NCI-H2171 treated with DMSO at 0.1 percent for 48 hours (cell line): Measurements from ENCODE around the gene ERV3-1.
"Not testable (repeated sequence)": the region's sequence is repeated elsewhere in the genome, so short reads cannot be mapped to it uniquely, and the experiment has no call there.

Source experiments
- DNase-seq: peaks from one replicate; lab custom pipeline; 2025; lab: John Stamatoyannopoulos, UW

ERV3-1 gene, protein sequence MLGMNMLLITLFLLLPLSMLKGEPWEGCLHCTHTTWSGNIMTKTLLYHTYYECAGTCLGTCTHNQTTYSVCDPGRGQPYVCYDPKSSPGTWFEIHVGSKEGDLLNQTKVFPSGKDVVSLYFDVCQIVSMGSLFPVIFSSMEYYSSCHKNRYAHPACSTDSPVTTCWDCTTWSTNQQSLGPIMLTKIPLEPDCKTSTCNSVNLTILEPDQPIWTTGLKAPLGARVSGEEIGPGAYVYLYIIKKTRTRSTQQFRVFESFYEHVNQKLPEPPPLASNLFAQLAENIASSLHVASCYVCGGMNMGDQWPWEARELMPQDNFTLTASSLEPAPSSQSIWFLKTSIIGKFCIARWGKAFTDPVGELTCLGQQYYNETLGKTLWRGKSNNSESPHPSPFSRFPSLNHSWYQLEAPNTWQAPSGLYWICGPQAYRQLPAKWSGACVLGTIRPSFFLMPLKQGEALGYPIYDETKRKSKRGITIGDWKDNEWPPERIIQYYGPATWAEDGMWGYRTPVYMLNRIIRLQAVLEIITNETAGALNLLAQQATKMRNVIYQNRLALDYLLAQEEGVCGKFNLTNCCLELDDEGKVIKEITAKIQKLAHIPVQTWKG

DNA sequence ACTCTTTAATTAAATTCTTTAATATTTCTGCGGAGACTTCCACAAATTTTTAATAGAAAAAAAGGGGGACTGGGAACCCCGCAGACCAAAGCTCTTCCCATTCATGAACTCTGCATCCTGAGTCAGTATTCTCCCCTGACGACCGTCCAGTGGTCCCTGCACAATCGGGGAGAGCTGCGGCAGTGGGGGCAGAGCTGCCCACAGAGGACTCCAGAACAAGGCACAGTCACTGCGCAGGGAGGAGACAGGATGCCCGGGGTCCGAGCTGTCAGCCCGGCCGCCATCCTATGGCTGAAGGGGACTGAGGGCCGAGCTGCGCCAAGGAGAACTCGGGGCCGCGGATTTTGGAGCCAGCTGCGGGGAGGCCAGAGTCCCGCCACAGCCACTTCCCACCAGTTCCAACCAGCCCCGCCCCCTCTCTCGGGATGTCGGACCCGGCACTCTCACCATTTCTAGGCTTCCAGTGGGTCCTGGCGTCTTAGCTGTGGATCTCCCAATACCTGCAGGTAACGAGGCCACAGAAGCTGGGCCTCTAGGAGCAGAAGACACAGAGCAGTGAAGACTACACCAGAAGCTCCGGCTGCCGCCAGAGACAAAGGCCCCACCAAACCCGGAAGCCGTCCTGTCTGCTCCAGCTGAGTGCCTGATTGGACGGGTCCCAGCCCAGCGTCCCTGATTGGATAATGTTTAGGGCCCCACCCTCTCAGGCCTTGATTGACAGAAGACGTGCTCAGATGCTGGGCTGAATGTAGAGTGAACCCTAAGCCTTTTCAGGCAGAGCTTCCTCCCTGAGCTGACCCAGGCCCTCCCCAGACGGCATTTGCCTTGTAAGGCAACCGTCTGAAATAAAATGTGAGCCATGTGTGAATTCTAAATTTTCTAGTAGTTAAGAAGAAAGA is at the start of gene ERV3-1:
ERV3-1 (minus strand) TSS at position 594 of the 899 bp plus-strand sequence. CDS start 13,661 bp downstream, outside the sequence.
- peak; percentile 95 for DNase-seq

DNA sequence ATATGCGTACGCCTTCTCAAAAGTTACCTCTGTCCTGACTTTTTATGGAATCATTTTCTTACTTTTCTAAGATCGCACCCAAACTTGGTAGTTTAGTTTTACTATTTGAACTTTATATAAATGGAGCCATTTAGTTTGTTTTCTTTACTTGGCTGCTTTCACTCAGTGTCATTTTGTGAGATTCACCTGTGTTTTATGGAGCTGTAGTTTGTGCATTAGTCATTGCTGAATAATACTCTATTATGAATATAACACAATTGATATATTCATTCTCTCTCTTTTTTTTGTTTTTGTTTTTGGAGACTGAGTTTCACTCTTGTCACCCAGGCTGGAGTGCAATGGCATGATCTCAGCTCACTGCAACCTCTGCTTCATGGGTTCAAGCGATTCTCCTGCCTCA is 49.3 kb upstream of the ERV3-1 start:
- not testable (repeated sequence) for DNase-seq

DNA sequence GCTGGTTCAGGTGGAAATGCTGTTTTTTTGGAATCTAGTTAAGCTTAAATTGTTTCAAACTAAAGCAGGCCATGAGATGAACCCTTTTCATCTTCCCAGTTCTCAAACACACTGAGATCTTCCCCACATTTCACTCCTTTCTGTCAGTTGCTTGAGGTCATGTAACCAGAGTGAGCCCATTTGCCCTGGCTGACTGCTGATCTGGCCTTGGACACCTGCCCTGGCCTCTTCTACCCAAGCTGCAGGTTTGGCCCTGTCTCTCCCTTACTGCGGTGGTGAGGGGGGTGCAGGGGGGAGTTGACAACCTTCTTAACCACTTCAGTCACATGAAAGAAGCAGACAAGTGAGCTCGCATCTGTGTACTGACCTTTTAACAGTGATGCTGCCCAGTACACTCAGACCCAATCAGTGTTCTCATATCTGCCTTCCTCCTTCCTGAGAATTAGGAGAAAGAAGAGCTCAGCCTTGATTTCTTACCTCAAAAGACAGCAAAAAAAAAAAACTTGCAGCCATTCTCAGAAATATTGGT is 48.0 kb upstream of the ERV3-1 start:
- DNase-seq: not testable (repeated sequence)

DNA sequence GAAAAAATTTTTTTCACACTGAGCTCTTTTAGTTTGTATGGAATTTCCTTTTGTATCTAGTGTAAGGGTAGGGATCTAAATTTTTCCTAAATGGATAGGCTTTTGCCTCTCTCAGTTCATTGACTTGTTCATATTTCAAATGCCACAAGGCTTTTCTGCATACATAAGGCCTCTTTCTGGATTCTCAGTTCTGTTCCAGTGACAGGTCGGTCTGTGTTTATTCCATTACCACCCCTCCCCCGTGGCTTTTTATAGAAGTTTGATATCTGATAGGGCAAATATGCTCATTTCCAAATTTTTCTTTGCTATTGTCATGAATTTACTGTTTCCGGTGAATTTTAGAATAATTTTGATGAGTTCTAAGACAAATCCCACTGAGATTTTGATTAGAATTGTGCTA is 45.2 kb upstream of the ERV3-1 start:
- not testable (repeated sequence) for DNase-seq

DNA sequence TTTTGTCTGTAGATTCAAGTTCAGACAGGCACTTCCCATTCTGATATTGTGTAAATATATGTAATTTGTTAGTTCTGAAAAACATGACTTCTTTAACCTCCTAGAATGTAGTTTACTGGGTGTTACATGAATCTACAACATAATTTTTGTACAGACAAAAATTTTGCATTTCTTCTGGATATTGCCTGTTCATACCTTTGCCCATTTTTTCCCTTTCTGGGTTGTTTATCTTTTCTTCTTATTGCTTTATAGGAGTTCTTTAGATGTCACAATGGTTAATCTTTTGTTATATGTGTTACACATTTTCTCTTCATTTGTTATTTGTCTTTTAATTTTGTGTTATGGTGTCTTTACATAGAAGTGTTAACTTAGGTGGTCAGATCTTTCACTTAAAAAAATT is 44.7 kb upstream of the ERV3-1 start:
- DNase-seq: not testable (repeated sequence)

DNA sequence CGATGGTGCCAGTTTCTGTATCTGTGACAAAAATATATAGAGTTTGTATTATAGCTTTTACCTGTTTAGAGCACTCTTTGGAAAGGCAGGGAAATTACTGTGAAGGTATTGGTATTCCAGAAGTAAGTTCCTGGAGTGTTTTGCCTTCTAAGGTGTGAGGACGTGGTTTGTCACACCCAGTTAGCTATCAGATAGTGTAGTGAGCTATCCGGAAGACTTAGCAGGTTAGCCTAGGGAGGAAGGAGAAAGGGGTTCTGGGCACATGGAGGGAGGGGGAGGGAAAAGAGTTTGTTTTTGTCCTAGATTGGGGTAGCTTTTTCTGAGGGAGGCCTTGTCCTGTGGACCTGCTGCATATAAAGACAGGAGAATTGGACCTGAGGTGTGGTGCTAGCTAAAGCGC is 39.8 kb upstream of the ERV3-1 start:
- DNase-seq: not testable (repeated sequence)

DNA sequence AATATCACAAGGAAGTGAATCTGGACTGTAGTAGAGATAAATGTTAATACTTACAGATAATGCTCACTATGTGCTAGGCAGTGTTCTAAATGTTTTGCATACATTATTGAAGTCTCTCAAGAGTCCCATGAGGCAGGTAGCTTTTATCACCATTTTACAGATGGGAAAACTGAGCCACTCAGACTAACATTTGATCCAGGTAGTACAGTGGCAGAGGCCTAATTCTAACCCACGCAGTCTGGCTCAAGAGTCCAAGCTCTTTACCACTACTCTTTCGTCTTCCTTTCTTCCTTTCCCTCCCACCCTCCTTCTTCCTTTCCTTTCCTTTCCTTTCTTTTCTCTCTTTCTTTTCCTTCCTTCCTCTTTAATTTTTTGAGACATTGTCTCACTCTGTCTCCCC is 39.1 kb upstream of the ERV3-1 start:
- not testable (repeated sequence) for DNase-seq

DNA sequence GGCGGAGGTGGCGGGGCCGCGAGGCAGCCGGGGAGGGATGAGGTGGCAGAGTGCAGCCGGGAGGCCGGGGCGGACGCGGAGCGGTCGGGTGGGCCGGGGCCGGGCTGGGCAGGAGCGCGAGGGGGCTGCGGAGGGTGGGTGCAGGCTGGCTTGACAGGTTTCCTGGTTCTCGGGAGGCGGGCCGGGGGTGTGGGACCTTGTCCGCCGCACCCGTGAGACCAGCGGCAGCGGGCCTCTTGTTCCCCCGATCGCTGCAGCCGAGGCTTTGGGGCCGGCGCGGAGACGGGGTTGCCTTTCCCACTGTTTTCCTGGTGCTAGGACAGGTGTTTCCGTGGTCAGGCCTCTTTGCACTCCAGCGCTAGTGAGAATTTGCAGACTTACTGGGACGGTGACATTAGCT is 32.3 kb upstream of the ERV3-1 start:
- peak; percentile 19 for DNase-seq

DNA sequence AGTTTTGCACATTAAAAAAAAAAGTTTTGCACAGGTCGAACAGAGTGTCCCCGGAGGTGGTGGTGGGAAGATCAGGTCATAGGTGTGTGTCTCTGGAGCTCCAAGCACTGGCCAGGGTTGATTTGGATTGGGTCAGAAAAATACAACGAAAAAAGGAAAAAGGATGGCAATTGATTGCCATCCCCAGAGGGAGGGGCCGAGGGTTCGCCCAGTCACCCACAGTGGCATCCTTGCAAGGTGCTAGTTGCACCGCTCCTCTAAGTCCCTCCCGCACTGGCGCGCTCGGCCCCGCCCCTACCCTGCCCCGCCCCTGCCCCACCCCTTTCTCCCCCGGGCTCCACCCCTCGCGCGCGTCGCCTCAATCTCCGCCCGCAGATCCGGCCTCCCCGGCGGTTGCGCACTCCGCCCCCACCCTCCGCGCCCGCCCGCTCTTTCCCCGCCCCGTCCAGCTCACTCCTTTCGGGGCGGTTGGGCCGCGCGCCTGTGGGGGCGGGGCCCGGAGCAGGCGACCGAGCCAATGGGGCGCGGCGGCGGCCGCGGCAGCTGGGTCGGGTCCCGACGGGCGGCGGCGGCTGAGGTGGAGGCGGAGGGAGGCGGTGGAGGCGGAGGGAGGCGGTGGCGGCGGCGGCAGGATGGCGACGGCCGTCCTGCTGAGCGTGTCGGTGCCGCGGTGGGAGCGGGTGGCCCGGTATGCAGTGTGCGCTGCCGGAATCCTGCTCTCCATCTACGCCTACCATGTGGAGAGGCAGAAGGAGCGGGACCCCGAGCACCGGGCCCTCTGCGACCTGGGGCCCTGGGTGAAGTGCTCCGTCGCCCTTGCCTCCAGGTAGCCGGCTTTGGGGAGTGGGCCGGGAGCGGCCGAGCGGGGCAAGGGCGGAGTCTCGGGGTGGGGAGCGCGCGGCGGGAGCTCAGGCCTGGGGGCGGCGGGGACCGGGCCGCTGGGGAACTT is 31.5 kb upstream of the ERV3-1 start:
- DNase-seq: peak; percentile 81

DNA sequence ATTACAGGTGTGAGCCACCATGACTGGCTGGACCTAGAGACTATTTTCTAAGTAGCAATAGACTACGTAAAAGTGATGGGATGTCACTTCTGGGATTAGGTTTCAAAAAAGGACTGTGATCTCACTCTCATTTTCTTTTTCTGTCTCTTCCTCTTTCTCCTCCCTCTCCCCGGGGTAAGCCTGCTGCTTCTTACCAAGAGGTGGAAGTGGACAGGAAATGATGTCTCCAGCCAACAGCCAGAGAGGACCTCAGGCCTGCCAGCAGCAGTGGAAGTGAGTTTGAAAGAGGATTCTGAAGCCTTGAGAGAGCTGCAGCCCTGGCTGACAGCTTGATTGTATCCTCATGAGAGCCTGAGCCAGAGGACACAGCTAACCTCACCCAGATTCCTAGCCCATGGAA is 30.0 kb upstream of the ERV3-1 start:
- not testable (repeated sequence) for DNase-seq

DNA sequence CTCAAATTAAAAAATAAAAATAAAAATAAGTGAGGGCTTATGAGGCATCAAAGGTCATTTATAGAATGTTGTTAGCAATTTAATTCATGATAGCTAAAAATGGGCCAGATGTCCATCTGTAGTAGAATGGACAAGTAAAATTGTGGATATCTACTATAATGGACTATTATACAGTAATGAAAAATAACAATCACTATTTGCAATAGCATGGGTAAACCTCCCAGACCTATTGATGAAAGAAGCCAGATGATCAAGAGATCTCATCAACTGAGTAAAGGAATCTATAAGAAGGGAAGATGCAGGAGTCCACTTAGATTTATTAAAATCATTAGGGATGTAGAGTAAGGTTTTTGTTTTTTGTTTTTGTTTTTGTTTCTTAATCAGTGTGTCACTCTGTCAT is 29.0 kb upstream of the ERV3-1 start:
- not testable (repeated sequence) for DNase-seq

DNA sequence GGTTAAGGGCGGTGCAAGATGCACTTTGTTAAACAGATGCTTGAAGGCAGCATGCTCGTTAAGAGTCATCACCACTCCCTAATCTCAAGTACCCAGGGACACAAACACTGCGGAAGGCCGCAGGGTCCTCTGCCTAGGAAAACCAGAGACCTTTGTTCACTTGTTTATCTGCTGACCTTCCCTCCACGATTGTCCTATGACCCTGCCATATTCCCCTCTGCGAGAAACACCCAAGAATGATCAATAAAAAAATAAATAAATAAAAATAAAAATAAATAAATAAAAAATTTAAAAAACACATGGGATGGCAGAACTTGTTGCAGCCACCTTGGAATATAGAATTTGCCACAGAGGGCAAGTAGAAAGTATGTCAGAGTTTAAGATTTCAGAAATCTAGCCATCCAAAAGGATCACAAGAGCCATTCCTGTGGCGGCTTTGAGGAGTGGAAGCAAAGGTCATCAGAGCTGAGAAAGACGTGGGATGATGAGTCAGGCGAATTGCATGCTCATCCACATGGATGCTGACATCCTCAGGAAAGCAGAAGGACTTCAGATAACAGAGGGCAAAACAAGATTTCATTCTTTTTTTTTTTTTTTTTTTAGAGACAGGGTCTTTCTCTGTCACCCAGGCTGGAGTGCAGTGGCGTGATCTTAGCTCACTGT is 27.8 kb upstream of the ERV3-1 start:
- not testable (repeated sequence) for DNase-seq

DNA sequence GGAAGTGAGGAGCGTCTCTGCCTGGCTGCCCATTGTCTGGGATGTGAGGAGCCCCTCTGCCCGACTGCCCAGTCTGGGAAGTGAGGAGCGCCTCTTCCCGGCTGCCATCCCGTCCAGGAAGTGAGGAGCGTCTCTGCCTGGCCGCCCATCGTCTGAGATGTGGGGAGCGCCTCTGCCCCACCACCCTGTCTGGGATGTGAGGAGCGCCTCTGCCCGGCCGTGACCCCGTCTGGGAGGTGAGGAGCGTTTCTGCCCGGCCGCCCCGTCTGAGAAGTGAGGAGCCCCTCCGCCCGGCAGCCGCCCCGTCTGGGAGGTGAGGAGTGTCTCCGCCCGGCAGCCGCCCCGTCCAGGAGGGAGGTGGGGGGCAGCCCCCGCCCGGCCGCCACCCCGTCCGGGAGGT is 26.9 kb upstream of the ERV3-1 start:
- DNase-seq: not testable (repeated sequence)

DNA sequence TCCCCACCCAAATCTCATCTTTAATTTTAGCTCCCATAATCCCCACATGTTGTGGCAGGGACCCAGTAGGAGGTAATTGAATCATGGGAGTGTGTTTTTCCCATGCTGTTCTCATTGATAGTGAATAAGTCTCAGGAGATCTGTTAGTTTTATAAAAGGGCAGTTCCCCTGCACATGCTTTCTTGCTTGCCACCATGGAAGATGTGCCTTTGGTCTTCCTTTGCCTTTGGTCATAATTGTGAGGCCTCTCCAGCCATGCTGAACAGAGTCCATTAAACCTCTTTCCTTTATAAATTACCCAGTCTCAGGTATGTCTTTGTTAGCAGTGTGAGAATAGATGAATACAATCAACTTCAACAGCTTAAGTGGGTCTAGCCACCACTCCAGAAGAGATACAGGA is 18.5 kb upstream of the ERV3-1 start:
- not testable (repeated sequence) for DNase-seq

DNA sequence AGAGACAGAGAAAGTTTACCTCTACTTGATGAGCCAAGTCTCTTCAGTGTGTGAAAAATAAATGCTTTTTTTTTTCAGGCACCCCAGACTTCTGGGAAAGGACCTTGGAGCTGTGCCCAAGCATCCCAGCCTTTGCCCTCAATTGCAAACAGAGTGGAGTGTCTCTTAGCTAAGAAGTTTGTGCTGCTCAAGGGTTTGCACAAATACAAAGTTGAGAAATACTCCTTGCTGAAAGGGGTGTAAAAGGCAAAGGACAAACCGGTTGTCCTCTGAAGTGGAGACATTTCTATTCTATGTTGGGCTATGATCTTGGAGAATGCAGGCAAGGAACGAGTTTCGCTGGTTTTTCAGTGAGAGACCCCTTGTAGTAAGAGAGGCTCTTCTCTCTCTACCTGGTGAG is 14.5 kb upstream of the ERV3-1 start:
- DNase-seq: not testable (repeated sequence)

DNA sequence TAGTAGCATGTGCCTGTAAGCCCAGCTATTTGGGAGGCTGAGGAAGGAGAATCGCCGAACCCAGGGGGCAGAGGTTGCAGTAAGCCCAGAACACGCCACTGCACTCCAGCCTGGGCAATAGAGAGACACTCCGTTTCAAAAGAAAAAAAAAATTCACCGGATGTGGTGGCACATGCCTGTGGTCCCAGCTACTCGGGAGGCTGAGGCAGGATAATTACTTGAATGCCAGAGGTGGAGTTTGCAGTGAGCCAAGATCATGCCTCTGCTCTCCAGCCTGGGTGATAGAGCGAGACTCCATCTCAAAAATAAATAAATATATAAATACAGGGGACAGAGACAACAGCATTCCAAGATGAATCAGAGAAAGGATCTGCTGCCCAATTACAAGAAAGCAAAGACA is 3.4 kb upstream of the ERV3-1 start:
- not testable (repeated sequence) for DNase-seq

DNA sequence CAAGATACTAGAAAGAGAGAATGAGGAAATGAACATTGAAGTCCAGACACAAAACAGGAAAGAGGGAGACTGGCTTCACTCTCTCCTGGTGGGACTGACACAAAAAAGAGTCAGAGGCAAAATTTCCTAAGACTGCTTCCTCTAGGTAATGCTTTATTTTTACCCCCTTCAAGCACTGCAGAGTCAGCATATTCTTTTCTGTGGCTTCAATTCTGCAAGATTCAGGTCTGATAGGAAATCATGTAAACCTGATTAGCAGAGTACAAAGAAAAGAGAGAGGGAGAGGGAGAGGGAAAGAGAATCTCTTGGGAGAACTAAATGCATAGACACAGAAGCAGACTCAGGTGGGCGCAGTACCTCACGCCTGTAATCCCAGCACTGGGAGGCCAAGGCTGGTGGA is 2.9 kb upstream of the ERV3-1 start:
- DNase-seq: not testable (repeated sequence)

DNA sequence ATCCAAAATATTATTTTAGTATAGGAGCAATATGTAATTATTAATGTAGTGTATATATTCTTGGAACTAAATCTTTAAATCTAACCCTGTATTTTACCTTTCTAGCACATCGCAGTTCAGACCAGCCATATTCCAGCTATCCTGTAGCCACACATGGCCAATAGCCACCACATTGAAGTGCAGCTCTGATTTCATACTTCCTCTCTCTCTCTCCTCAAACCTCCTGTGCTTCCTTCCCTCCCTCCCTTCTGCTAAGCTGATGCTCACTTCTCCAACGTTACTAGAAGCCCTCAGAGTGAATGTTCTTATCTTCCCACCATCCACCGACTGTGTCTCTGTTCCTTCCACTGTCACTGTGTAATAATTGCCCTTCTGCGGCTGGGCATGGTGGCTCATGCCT is 549 bp upstream of the ERV3-1 start:
- peak; percentile 36 for DNase-seq

DNA sequence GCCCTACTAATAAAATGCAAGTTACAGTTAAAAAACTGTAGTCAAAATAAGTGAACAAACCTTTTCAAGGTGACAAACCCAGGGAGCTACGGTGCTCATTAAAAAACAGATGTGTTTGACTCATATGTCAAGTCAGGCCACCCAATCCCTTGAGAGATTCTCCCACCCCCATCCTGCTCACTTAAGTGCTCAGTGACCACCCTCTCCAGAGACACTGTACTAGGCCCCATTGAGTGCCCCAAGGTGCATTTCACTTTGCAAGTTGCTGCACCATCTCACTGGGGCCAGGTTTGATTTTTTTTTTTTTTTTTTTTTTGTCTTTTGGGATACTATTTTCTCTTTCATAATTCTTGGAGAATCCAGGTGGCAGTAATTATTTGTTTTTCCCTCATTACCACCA is 1.9 kb downstream of the ERV3-1 start:
- DNase-seq: no peak

DNA sequence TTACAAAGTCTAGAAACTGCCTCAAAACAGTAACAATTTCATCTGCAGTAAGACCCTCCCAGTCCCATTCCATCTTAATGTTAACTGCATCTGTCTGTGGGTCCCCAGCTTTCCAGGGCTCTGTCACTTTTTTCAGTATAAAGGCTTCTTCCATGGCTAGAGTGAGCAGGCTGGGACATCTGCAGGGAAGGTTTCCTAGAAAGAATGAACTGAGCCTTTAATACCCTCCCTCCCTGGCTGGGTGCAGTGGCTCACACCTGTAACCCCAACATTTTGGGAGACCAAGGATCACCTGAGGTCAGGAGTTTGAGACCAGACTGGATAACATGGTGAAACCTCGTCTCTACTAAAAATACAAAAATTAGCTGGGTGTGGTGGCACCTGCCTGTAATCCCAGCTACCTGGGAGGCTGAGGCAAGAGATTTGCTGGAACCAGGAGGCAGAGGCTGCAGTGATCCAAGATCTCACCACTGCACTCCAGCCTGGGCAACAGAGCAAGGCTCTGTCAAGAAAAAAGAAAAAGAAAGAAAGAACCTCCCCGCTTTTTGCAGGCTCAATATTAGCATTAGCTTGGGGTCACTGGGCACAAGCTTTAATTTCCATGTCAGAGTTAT is 3.4 kb downstream of the ERV3-1 start:
- no peak for DNase-seq
